ENCODE measurements around the gene DHRS3. TPM values are rescaled to one million over a fixed set of nuclear protein-coding genes. Genes with fewer than 3 reads are reported as not detected.

Gene DHRS3
- polyA plus RNA-seq, 1 of the 3 experiments (the other 2 are of a cell fraction) = 44.8 TPM

GRCh38 chr1:12531179-12531499 lies 86.9 kb downstream of the DHRS3 start:
- POLR2A ChIA-PET = no interaction called here

More at GRCh38 chr1:12531179-12531499, 86.9 kb downstream of the DHRS3 start:
- Histone ChIP-seq H3K9me2 (no peaks in the 10 kb centered on the region), H3K9ac (no peak overlapping the region), H3K4me2 (no peak overlapping the region), H3F3A (replicated peaks; ENCODE audit: insufficient read depth) (no peaks in the 10 kb centered on the region), H3K27ac (ENCODE audit: low read depth in 2 of 2, low read length in 1 of 2) (no peak overlapping the region), H3K9me3 (no peaks in the 10 kb centered on the region), H3K79me2 (ENCODE audit: insufficient read depth) (no peaks in the 10 kb centered on the region), H3K27me3 (ENCODE audit: insufficient read depth) (no peaks in the 10 kb centered on the region), H4K20me1 (ENCODE audit: insufficient read depth) (no peaks in the 10 kb centered on the region), H3K4me1 (ENCODE audit: control insufficient read depth in 1 of 2, insufficient read depth in 2 of 2, low read depth in 1 of 2, low read length in 1 of 2) (no peaks in the 10 kb centered on the region; a peak in 1 of 4 replicates), H3K36me3 (replicated peaks in 1 of 2; ENCODE audit: control insufficient read depth in 1 of 2, insufficient read depth in 2 of 2, low read length in 1 of 2) (no peaks in the 10 kb centered on the region), H2AFZ (ENCODE audit: low read depth) (no peak overlapping the region), H3K4me3 (ENCODE audit: low read depth in 2 of 2, low read length in 1 of 2) (no peak overlapping the region)
- DNase-seq = no peak
- WGBS (ENCODE audit: low lambda C conversion rate) = 78% methylated on average over 1 of the region's 1 CpG
- TF ChIP-seq JUND (IDR thresholded peaks at IDR 0.05) (no peak), EZH2phosphoT487 (IDR thresholded peaks at IDR 0.05; ENCODE audit: borderline replicate concordance, low read depth) (no peak), PBX3 (IDR thresholded peaks at IDR 0.05) (no peak), MEF2A (IDR thresholded peaks at IDR 0.05; ENCODE audit: borderline replicate concordance, low read depth) (no peak), MAX (IDR thresholded peaks at IDR 0.05; ENCODE audit: low read depth) (no peak), POLR2AphosphoS5 (IDR thresholded peaks at IDR 0.05; ENCODE audit: low read depth, low read length) (no peak), FOSL2 (IDR thresholded peaks at IDR 0.05; ENCODE audit: borderline replicate concordance, low read depth) (no peak), GABPA (IDR thresholded peaks at IDR 0.05; ENCODE audit: low read depth) (no peak), TCF12 (IDR thresholded peaks at IDR 0.05) (no peak), RCOR1 (IDR thresholded peaks at IDR 0.05; ENCODE audit: low read length) (no peak), FOXM1 (IDR thresholded peaks at IDR 0.05; ENCODE audit: low read depth) (no peak), CHD2 (IDR thresholded peaks at IDR 0.05; ENCODE audit: low read length, partially characterized antibody) (no peak), RXRA (IDR thresholded peaks at IDR 0.05; ENCODE audit: borderline replicate concordance, low read depth) (no peak), YY1 (IDR thresholded peaks at IDR 0.05; ENCODE audit: low read depth) (no peak), IRF3 (IDR thresholded peaks at IDR 0.05; ENCODE audit: low read depth, low read length) (no peak), CTCF (IDR thresholded peaks at IDR 0.05) (no peak), ELF1 (IDR thresholded peaks at IDR 0.05) (no peak), EP300 (IDR thresholded peaks at IDR 0.05; ENCODE audit: borderline replicate concordance in 1 of 2, low read depth in 1 of 2, low read length in 1 of 2) (no peak), SMC3 (IDR thresholded peaks at IDR 0.05; ENCODE audit: low read depth, low read length) (no peak)
- CTCF ChIA-PET = no interaction called here
